T47D (cell line): ENCODE data around the gene PRRT1.
A peak's percentile ranks its signal among the peaks of the same experiment; 100 is the strongest.

Experiments
- DNase-seq, 2 experiments: peaks; one replicate each; pipeline versions ENCODE4 v3.0.0 to v3.0.0-alpha.2; 2011 to 2012; ENCODE audit warnings: low read depth in 1 of 2, low spot score in 1 of 2
- JUND ChIP-seq: IDR thresholded peaks from 2 replicates; pipeline ENCODE4 v1.6.1; 2012; ENCODE audit warnings: low read depth
- in situ Hi-C: cut with HindIII; loops from 2 replicates; pipeline ENCODE4 v1.10.0; 2016; ENCODE audit warnings: low sequenced_read_pairs, low pct_unique_long_range_greater_than_20kb

PRRT1 gene

DNA sequence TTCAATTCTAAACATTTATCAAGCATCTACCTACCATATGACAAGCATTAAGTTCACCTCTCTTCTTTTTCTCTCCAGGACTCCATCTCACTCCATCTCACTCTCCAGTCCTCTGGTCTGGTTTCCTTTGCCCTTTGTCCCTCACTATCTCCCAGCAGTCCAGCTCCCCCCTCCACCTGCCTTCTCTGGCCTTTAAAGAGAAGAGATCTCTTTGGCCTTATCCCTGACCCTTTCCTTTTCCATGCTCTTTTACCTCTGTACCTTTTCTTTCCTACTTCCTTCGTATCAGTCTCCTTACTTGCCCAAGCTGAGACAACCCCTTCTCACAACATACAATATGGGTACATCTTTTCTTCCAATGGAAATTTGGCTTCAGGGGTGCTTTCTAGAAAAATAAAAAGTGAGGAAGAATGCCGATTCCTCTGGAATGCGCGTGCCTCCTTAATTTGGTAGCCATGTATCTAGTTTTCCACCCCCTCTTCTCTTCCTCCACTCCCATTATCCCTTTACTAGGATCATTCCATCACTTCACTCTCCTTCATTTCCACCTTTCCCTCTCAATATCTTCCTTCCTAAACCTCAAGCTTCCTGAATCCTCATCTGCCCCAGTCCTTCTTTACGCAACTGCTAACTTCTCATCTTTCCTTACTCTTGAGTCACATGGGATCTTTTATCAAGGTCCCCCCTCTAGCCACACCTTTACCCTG, 24.9 kb upstream of the PRRT1 start:
- in situ Hi-C loops = no loop called here
- DNase-seq = no peak
- no peak for TF ChIP-seq JUND

DNA sequence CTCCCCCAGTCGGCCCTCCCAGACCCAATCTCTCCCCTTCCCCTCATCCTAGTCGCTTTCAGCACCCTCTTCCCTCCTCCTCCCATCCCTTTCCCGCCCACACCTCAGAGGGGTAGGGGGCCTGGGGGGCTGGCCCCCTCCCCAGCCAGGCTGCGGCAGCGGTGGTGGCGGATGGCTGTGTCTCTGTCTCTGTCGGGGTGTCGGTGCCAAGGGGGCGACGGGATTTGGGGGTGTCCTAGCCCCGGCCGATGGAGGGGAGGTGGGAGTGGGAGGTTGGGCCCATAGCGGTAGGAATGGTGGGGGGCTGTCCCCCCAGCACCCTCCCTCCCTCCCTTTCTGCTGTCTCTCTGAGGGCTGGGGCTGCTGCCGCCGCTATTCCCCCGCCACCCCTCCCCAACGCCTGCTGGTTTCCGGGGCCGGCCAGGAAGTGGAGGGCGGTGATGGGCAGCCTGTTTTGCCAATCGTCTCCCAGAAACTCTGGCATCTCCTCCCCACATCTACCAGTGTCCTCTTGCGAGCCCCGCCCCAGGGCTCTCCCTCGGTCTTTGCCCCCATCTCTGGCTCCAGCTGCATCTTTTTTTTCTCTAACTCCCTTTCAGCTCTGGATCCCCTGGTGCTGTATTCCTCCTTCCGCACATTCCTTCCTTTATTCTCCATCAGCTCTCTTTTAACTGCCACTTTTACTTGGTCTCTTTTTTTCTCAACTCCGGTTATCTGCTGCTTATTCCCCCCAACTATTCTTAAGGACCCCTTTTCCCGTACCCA, 24.2 kb upstream of the PRRT1 start, which contains the start of gene AGPAT1:
Gene AGPAT1 (minus strand): TSS at position 374 of the 765 bp plus-strand sequence. CDS start 4,588 bp downstream, outside the sequence.
- TF ChIP-seq JUND = no peak
- DNase-seq = peak; percentile 92 to 97
- in situ Hi-C loops = no loop called here

DNA sequence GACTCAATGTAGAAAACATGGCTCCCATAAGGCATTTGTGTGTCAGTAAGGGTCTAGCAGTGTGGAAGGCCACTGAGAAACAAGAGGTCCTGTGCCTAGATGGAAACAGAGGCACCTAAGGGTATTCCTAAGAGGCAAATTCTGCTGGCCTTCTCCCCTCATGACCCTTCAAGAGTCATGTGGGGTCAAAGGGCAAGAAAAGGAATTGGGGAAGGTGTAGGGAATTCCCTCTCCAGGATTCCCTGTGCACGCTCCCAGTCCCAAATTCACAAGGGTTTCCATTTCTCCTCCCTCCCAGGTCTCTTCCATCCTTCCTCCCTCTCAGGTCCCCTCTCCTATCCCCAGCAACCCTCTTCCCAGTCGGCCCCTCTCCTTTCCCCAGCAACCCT, 23.6 kb upstream of the PRRT1 start:
- TF ChIP-seq JUND = no peak

DNA sequence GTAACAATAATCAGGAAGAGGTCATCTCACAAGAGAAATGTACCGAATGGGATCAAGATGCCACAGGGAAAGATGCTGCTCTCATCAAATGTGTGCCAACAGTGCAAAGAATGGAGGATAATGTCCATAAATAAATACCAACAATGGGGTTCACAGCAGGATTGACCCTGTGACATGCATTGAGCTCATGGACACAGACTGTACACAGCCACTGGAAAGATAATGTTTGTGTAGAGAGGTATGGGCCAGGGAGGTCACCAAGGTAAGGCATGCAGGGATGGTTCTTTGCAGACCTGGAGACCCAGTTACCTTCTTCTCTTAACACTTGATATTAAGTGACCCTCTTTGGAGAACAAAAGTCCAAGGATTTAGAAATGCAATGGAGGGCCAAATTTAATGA, 22.7 kb upstream of the PRRT1 start:
- in situ Hi-C loops = no loop called here
- no peak for DNase-seq
- TF ChIP-seq JUND = no peak

More for the DNA sequence above, 23.6 kb upstream of the PRRT1 start:
- in situ Hi-C loops = no loop called here
- no peak for DNase-seq

DNA sequence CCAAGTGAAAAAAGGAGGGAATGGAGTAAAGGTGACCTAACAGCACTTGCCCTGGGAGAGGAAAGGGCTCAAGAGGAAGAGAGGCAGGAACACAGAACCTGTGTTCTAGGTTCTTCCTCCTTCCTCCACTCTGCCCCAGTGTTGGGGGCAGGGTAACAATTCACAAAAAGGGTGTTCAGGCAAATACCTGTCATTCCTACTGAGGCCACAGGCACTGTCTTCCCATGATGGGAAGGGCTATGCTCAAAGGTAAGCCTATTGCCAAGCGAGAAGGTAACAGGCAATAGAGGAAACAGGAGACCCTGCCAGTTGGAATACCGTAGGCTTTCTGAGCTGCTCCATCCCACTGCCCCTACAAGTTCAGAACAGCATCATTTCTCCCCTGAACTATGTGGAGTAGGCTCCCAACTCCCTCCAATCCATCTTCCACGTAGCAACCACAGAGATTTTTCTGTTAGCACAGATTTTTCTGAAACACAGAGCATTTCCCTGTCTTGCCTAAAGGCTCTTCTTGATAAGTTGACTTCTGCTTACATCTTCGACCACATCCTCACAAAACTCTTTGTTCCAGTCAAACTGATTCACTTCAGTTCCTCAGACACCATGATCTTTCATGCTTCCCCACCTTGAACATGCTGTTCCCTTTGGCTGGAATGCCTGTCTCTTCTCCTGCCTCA, 21.4 kb upstream of the PRRT1 start:
- peak in 1 of 2 experiments; percentile 63 for DNase-seq
- in situ Hi-C loops = no loop called here
- TF ChIP-seq JUND = no peak

DNA sequence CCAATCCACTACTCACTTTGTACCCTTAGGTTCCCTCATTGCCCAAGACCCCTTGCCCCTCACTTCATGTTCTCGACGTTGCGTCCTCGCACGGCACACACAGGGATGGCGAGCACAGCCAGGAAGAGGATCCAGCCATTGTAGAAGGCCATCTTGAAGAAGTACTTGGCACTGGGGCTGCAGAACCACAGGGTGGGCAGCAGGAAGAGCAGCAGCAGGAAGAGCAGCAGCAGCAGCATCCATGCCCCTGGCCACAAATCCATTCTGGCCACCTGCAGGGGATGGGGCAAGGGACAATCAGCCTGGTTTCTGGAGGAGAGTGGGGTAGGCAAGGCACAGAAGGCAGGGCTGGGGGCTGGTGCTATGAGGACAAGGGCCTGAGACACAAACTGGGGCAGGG, 19.5 kb upstream of the PRRT1 start:
- no peak for DNase-seq
- TF ChIP-seq JUND = no peak
- in situ Hi-C loops = no loop called here

DNA sequence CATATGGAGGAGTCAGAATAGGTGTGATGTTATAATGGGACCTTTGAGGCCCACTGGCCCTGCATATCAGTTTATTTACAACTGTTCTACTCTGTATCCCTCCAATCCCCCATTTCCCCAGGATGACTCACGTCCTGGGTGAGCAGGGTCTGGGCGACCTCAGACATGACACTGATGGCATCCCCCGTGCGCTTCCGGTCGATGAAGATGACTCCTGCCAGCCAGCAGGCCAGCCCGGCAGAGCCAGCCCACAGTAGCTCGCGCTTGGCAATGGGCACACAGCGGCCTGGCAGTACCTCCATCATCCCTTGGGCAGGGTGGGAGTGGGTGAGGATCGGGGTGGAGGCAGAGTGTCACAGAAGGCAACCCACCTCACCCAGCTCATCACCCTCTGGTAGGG, 18.6 kb upstream of the PRRT1 start:
- no peak for TF ChIP-seq JUND
- in situ Hi-C loops = no loop called here
- no peak for DNase-seq

DNA sequence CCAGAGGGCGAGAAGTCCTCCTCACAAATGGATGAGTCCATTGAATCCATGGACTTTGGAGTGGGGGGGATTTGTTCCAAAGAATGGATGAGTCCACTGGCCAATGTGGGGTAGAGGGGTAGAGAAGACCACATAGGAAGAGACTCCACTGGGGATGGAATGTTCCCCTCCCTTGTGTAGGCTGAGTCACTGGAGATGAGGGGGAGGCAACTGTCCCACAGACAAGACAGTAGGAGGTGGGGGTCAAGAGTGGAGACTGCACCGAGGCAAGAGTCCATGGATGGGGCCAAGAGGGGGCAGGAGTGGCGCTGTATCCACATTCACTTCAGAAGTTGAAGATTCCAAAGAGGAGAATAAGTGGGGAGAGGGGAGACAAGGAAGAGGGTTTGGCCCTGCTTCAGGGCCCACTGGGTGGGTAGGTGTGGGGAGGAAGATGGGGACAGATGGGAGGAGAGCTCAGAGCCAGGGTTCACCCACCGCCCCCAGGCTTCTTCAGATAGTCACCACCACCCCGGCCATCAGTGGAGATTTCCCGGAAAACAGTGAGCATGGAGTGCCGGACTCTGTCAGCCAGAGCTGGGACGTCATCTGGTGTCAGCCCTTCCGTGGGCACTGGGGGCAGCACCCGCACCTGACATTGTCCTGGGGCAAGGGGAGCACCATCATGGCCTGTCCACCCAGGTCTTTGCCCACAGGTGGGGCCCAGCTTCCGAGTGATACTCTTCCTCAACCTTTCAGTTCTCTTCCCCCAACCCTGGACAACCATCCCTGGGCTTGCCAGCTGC, 17.3 kb upstream of the PRRT1 start:
- no peak for TF ChIP-seq JUND
- DNase-seq = no peak
- in situ Hi-C loops = no loop called here

DNA sequence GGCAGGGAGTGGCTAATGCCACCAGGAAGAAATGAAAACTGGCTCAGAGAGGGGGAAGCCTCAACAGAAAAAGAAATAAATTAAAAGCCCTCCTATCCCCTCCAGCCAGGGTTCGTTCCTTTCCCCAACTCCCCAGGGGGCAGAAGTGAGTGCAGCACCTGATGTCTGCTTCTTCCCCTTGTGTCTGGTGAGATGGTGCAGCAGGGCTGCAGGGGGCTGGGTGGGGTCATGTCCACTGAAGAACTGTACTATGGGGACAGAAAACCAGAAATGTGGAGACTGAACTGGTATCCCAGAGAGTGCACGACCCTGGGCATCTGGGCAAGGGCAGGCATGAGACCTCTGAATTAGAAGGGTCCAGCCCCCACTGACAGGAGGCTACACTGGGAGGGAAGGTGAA, 16.6 kb upstream of the PRRT1 start:
- DNase-seq = no peak
- TF ChIP-seq JUND = no peak
- in situ Hi-C loops = no loop called here

DNA sequence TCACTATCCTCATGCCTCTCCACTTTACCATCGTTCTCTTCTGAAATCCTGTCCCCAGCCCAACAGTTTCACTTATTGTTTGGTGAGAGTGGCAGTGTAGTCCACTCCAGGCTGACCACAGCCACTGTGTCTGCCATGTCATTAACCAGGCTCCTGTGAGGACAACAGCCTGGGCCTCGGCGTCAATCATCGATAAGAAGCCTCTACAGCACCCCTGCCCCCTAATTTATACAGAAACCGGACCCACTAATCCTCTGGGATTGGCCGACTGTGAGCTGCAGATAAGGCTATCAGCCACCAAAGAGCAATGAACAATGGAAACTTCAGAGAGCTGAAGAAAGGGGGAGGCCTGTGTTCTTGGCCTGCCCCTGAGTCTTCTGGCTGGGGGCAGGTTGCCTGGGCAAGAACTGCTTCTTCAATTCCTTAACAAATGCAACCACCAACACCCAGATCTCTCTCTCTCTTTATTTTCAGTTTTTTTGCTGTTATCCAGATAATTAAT, 16.1 kb upstream of the PRRT1 start:
- TF ChIP-seq JUND = no peak
- in situ Hi-C loops = no loop called here

DNA sequence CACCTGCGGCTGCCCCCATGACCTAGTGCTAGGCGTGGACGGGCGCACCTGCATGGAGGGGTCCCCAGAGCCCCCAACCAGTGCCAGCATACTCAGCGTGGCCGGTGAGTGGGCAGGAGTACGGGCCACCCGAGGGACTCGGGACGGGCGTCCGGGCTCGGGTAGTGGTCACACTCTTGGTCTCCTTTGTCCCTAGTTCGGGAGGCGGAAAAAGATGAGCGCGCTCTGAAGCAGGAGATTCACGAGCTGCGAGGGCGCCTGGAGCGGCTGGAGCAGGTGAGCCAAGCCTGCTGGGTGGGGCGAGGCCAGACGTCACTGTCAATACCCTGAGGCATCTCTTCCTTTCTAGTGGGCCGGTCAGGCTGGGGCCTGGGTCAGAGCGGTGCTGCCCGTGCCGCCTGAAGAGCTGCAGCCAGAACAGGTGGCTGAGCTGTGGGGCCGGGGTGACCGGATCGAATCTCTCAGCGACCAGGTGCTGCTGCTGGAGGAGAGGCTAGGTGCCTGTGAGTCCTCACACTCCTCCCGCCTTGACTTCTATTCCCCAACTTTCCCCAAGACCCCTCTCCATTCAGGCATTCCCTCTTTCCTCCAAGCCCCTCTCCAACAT, 15.5 kb upstream of the PRRT1 start:
- TF ChIP-seq JUND = no peak
- no peak for DNase-seq
- in situ Hi-C loops = no loop called here

More for the DNA sequence above, 16.1 kb upstream of the PRRT1 start:
- no peak for DNase-seq
